Mesenchymal stem cell (in vitro differentiated cells and primary cell): ENCODE data around the gene DMD.

ENCODE experiments used
- DNase-seq: peaks from one replicate; pipeline ENCODE4 v3.0.0-alpha.2; 2013
- H2AFZ ChIP-seq: one replicate; pipeline ENCODE4 v1.6.1; 2013; ENCODE audit warnings: low read depth, mild to moderate bottlenecking, control low read depth, inconsistent platforms, low read length, moderate library complexity
- H2AK5ac ChIP-seq: 2 replicates; pipeline ENCODE4 v1.6.1; 2013; ENCODE audit warnings: low read length, moderate library complexity, mild to moderate bottlenecking, inconsistent platforms; ENCODE audit not compliant: severe bottlenecking
- H2BK120ac ChIP-seq: one replicate; pipeline ENCODE4 v1.6.1; 2013; ENCODE audit warnings: low read depth, mild to moderate bottlenecking, inconsistent platforms, low read length, moderate library complexity
- H2BK12ac ChIP-seq, 2 experiments: one replicate each; pipeline ENCODE4 v1.6.1; 2013; ENCODE audit warnings: inconsistent platforms in 2 of 2, low read length in 2 of 2, mild to moderate bottlenecking in 2 of 2, moderate library complexity in 2 of 2, control low read depth in 1 of 2
- H2BK15ac ChIP-seq: one replicate; pipeline ENCODE4 v1.6.1; 2013; ENCODE audit warnings: mild to moderate bottlenecking, low read depth, inconsistent platforms; ENCODE audit not compliant: poor library complexity, severe bottlenecking
- H2BK5ac ChIP-seq: 2 replicates; pipeline ENCODE4 v1.6.1; 2013; ENCODE audit warnings: low read depth, mild to moderate bottlenecking, low read length, control low read depth, inconsistent platforms; ENCODE audit not compliant: poor library complexity, severe bottlenecking
- H3K14ac ChIP-seq, 2 experiments: one replicate each; pipeline ENCODE4 v1.6.1; 2013; ENCODE audit warnings: inconsistent platforms in 2 of 2, low read length in 2 of 2, control low read depth in 1 of 2, mild to moderate bottlenecking in 1 of 2, moderate library complexity in 1 of 2
- H3K18ac ChIP-seq, 2 experiments: one replicate each; pipeline ENCODE4 v1.6.1; 2013; ENCODE audit warnings: inconsistent platforms in 2 of 2, low read length in 2 of 2, control low read depth in 1 of 2, low read depth in 1 of 2, mild to moderate bottlenecking in 1 of 2
- H3K23ac ChIP-seq, 2 experiments: one replicate each; pipeline ENCODE4 v1.6.1; 2013; ENCODE audit warnings: inconsistent platforms in 2 of 2, low read length in 2 of 2, mild to moderate bottlenecking in 2 of 2, moderate library complexity in 2 of 2, control low read depth in 1 of 2
- H3K27ac ChIP-seq: 2 replicates; pipeline ENCODE4 v1.5.1; 2013; ENCODE audit warnings: mild to moderate bottlenecking, moderate library complexity, low read length, control low read depth, inconsistent platforms; ENCODE audit not compliant: poor library complexity, severe bottlenecking
- H3K27me3 ChIP-seq, 2 experiments: 2 replicates each; pipeline versions ENCODE4 v1.6.1 to v1.7.0; 2013; ENCODE audit warnings: low read length in 2 of 2, mild to moderate bottlenecking in 2 of 2, moderate library complexity in 2 of 2, control low read depth in 1 of 2, inconsistent platforms in 1 of 2; ENCODE audit not compliant: control insufficient read depth in 1 of 2, insufficient read depth in 1 of 2
- H3K36me3 ChIP-seq, 2 experiments: 2 replicates each; pipeline versions ENCODE4 v1.6.1 to v1.7.0; 2013; ENCODE audit warnings: low read length in 2 of 2, control low read depth in 1 of 2, inconsistent platforms in 1 of 2, low read depth in 1 of 2, mild to moderate bottlenecking in 1 of 2; ENCODE audit not compliant: insufficient read depth in 2 of 2, control insufficient read depth in 1 of 2
- H3K4ac ChIP-seq, 2 experiments: one replicate each; pipeline ENCODE4 v1.6.1; 2013; ENCODE audit warnings: inconsistent platforms in 2 of 2, low read length in 2 of 2, mild to moderate bottlenecking in 2 of 2, moderate library complexity in 2 of 2, control low read depth in 1 of 2, low read depth in 1 of 2
- H3K4me1 ChIP-seq: 2 replicates; pipeline ENCODE4 v1.6.1; 2013; ENCODE audit warnings: low read depth, low read length, control low read depth; ENCODE audit not compliant: control insufficient read depth, insufficient read depth
- H3K4me2 ChIP-seq: 2 replicates; pipeline ENCODE4 v1.6.1; 2013; ENCODE audit warnings: low read length, mild to moderate bottlenecking, inconsistent platforms; ENCODE audit not compliant: poor library complexity, severe bottlenecking
- H3K4me3 ChIP-seq, 2 experiments: 2 replicates each; pipeline versions ENCODE4 v1.5.1 to v1.7.0; 2013; ENCODE audit warnings: low read length in 2 of 2, mild to moderate bottlenecking in 2 of 2, control low read depth in 1 of 2, low read depth in 1 of 2; ENCODE audit not compliant: insufficient read depth in 1 of 2
- H3K79me1 ChIP-seq: replicated peaks from 2 replicates; pipeline ENCODE4 v1.6.1; 2013; ENCODE audit warnings: mild to moderate bottlenecking, control low read depth, low read length, inconsistent platforms; ENCODE audit not compliant: poor library complexity, severe bottlenecking
- H3K9ac ChIP-seq: 2 replicates; pipeline ENCODE4 v1.7.0; 2013; ENCODE audit warnings: mild to moderate bottlenecking, low read length, moderate library complexity
- H3K9me3 ChIP-seq: 2 replicates; pipeline ENCODE4 v1.7.0; 2013; ENCODE audit warnings: mild to moderate bottlenecking, low read length; ENCODE audit not compliant: control insufficient read depth
- H4K8ac ChIP-seq: one replicate; pipeline ENCODE4 v1.6.1; 2013; ENCODE audit warnings: inconsistent platforms, mild to moderate bottlenecking, low read length, moderate library complexity
- H4K91ac ChIP-seq: one replicate; pipeline ENCODE4 v1.6.1; 2013; ENCODE audit warnings: mild to moderate bottlenecking, low read length, inconsistent platforms
- WGBS: methylation state at CpG from one replicate; pipeline ENCODE4 v1.1.7; 2013; ENCODE audit warnings: mixed read lengths; 5-methylcytosine and 5-hydroxymethylcytosine counted together

Gene DMD

DNA sequence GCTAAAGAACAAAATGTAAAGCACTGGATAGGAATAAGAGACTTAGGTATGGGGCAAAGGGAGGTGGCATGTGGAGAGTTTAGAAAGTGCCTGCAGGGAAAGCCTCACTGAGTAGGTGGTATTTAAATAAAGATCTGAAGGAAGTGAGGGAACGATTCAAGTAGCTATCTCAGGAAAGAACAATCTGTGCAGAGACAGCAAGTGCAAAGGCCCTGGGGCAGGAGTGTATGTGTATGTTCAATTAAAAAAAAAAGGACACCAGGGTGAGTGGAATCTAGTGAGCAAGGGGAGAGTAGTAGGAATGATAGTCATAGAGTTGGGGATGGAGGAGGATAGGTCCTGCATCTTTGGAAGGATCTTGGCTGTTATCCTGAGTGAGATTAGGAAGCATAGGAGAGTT is 1359.6 kb downstream of the DMD start:
- Histone ChIP-seq H3K27ac (no peak overlapping the region), H3K4me1 (no peaks in the 10 kb centered on the region), H2AK5ac (no peak overlapping the region), H2AFZ (no peak overlapping the region), H4K91ac (no peak overlapping the region), H3K36me3 (no peaks in the 10 kb centered on the region), H3K27me3 (no peaks in the 10 kb centered on the region), H2BK120ac (no peak overlapping the region), H3K79me1 (no peaks in the 10 kb centered on the region), H3K4me3 (no peak overlapping the region), H3K4ac (no peak overlapping the region), H3K4me2 (no peak overlapping the region), H3K9ac (no peak overlapping the region), H3K9me3 (no peaks in the 10 kb centered on the region), H2BK5ac (no peak overlapping the region), H3K23ac (no peak overlapping the region), H4K8ac (no peak overlapping the region), H2BK12ac (no peak overlapping the region), H3K14ac (no peak overlapping the region), H2BK15ac (no peak overlapping the region), H3K18ac (no peak overlapping the region)
- no peak for DNase-seq
- 71% methylated on average over 1 of the region's 1 CpG for WGBS

DNA sequence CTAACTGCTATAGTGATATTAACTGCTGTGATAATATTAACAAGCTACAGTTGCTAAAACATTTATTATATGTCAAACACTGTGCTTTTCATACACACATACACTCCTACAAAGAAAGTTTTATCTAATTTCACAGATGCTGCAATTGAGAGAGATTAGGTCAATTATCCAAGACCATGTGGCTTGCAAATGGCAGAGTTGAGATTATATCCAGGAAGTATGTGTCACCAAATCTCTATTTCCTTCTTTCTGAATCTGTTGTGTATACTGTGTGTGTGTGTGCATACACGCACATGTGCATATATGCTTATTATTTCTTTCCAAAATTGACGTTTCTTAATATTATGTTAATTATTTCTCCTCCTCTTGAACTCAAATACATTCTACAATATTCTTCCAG is 1363.6 kb downstream of the DMD start:
- no peaks in the 10 kb centered on the region for H3K27me3 ChIP-seq
- H3K14ac ChIP-seq = no peak overlapping the region
- H3K23ac ChIP-seq = no peak overlapping the region
- H2AFZ ChIP-seq = no peak overlapping the region
- H3K9me3 ChIP-seq = no peaks in the 10 kb centered on the region
- H4K91ac ChIP-seq = no peak overlapping the region
- H2BK12ac ChIP-seq = no peak overlapping the region
- no peak overlapping the region for H2BK15ac ChIP-seq
- H3K27ac ChIP-seq = no peak overlapping the region
- no peak overlapping the region for H2BK120ac ChIP-seq
- no peak for DNase-seq
- H4K8ac ChIP-seq = no peak overlapping the region
- no peak overlapping the region for H3K4me3 ChIP-seq
- H3K18ac ChIP-seq = no peak overlapping the region
- no CpG with 5 or more reads among the region's 2 CpGs for WGBS
- no peak overlapping the region for H2BK5ac ChIP-seq
- no peaks in the 10 kb centered on the region for H3K36me3 ChIP-seq
- H3K9ac ChIP-seq = no peak overlapping the region
- H3K79me1 ChIP-seq = no peaks in the 10 kb centered on the region
- no peak overlapping the region for H2AK5ac ChIP-seq
- H3K4me2 ChIP-seq = no peak overlapping the region
- no peak overlapping the region for H3K4ac ChIP-seq
- H3K4me1 ChIP-seq = no peaks in the 10 kb centered on the region

GRCh38 chrX:31845003-31845402 is 1366.3 kb downstream of the DMD start:
- Histone ChIP-seq H3K9me3 (no peaks in the 10 kb centered on the region), H3K18ac (no peak overlapping the region), H3K4me3 (no peak overlapping the region), H3K4me1 (no peaks in the 10 kb centered on the region), H3K79me1 (no peaks in the 10 kb centered on the region), H3K27ac (no peak overlapping the region), H4K8ac (no peak overlapping the region), H2BK15ac (no peak overlapping the region), H4K91ac (no peak overlapping the region), H3K27me3 (no peaks in the 10 kb centered on the region), H2BK120ac (no peak overlapping the region), H2AFZ (no peak overlapping the region), H3K14ac (no peak overlapping the region), H2BK12ac (no peak overlapping the region), H3K4me2 (no peak overlapping the region), H2AK5ac (no peak overlapping the region), H2BK5ac (no peak overlapping the region), H3K36me3 (no peaks in the 10 kb centered on the region), H3K23ac (no peak overlapping the region), H3K9ac (no peak overlapping the region), H3K4ac (no peak overlapping the region)
- WGBS = no CpG with 5 or more reads among the region's 1 CpG
- no peak for DNase-seq

DNA sequence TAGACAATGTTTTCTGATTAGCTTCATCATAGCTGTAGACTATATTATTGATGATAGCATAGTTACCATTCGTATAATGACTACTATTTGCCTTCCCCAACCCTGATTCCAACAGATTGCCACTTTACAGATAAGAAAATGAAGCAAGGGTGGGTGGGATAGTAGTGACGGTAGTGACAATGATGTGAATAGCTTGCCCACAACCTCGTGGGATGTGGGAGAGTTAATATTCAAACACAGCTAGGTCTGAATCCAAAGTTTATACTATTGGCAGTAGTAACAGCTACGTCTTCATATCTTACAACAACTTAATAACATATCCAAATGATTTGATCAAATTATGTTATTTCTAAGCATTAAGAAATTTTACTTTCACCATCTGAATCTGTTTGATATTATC is 1372.7 kb downstream of the DMD start:
- H2AFZ ChIP-seq = no peak overlapping the region
- H3K36me3 ChIP-seq = no peaks in the 10 kb centered on the region
- no peak overlapping the region for H2BK5ac ChIP-seq
- no peak overlapping the region for H3K18ac ChIP-seq
- no CpG with 5 or more reads among the region's 4 CpGs for WGBS
- H3K4me2 ChIP-seq = no peak overlapping the region
- no peak overlapping the region for H3K9ac ChIP-seq
- no peaks in the 10 kb centered on the region for H3K27me3 ChIP-seq
- H3K14ac ChIP-seq = no peak overlapping the region
- DNase-seq = no peak
- no peaks in the 10 kb centered on the region for H3K9me3 ChIP-seq
- no peak overlapping the region for H2BK12ac ChIP-seq
- H2BK120ac ChIP-seq = no peak overlapping the region
- H3K4me3 ChIP-seq = no peak overlapping the region
- H2BK15ac ChIP-seq = no peak overlapping the region
- H2AK5ac ChIP-seq = no peak overlapping the region
- H4K8ac ChIP-seq = no peak overlapping the region
- H3K27ac ChIP-seq = no peak overlapping the region
- H3K79me1 ChIP-seq = no peaks in the 10 kb centered on the region
- no peak overlapping the region for H4K91ac ChIP-seq
- H3K4ac ChIP-seq = no peak overlapping the region
- no peak overlapping the region for H3K23ac ChIP-seq
- no peaks in the 10 kb centered on the region for H3K4me1 ChIP-seq
